Osteoblast (primary cell): ENCODE results near the gene SOX4. TPM values are rescaled to one million over a fixed set of nuclear protein-coding genes. Genes with fewer than 3 reads are reported as not detected.
A peak's percentile ranks its signal among the peaks of the same experiment; 100 is the strongest.

Source experiments
- DNase-seq: peaks from one replicate; pipeline ENCODE4 v3.0.0; 2011; ENCODE audit warnings: low spot score, mixed read lengths; ENCODE audit not compliant: insufficient read length; ENCODE audit errors: missing footprints
- H2AFZ ChIP-seq: 2 replicates; pipeline ENCODE4 v1.6.0; 2011; ENCODE audit warnings: mild to moderate bottlenecking, low read length
- H3K27ac ChIP-seq: 2 replicates; pipeline ENCODE4 v1.5.1; 2011; ENCODE audit warnings: mild to moderate bottlenecking, low read depth, low read length, moderate library complexity
- H3K27me3 ChIP-seq: 2 replicates; pipeline ENCODE4 v1.6.0; 2012; ENCODE audit warnings: mild to moderate bottlenecking, control low read depth, inconsistent platforms, low read length, moderate library complexity; ENCODE audit not compliant: insufficient read depth
- H3K36me3 ChIP-seq: 2 replicates; pipeline ENCODE4 v1.5.1; 2011; ENCODE audit warnings: mild to moderate bottlenecking, low read length, control low read depth, moderate library complexity; ENCODE audit not compliant: insufficient read depth
- H3K4me1 ChIP-seq: 2 replicates; pipeline ENCODE4 v1.5.1; 2011; ENCODE audit warnings: mild to moderate bottlenecking, low read length, control low read depth, moderate library complexity; ENCODE audit not compliant: insufficient read depth
- H3K4me2 ChIP-seq: 2 replicates; pipeline ENCODE4 v1.6.0; 2011; ENCODE audit warnings: mild to moderate bottlenecking, low read length; ENCODE audit not compliant: insufficient read depth
- H3K4me3 ChIP-seq: fragments of 200-600 bp; sonication (generic); 3 replicates; pipeline ENCODE4 v1.5.1; 2012; ENCODE audit warnings: mild to moderate bottlenecking, low read length, inconsistent platforms; ENCODE audit not compliant: insufficient read depth
- H3K79me2 ChIP-seq: 2 replicates; pipeline ENCODE4 v1.6.0; 2012; ENCODE audit warnings: mild to moderate bottlenecking, low read length, control low read depth, inconsistent platforms; ENCODE audit not compliant: insufficient read depth
- H3K9me3 ChIP-seq: 2 replicates; pipeline ENCODE4 v1.5.1; 2011; ENCODE audit warnings: low read depth, low read length, control low read depth
- H4K20me1 ChIP-seq: 2 replicates; pipeline ENCODE4 v1.6.0; 2012; ENCODE audit warnings: mild to moderate bottlenecking, low read length, control low read depth; ENCODE audit not compliant: insufficient read depth
- total RNA-seq: library from RNA; depleted of rRNA; stranded (reverse); fragments of >200 nt; gene quantifications from 2 replicates; pipeline ENCODE4 v1.2.3, GENCODE V29; 2012
- TF ChIP-seq, protein P1 (sequence below): IDR thresholded peaks from 2 replicates; pipeline ENCODE4 v1.5.1; 2011; ENCODE audit warnings: mild to moderate bottlenecking, low read depth, low read length, moderate library complexity; ENCODE audit errors: extremely low read depth

Gene SOX4
- total RNA-seq, 1 donor, result 81.1 TPM

DNA sequence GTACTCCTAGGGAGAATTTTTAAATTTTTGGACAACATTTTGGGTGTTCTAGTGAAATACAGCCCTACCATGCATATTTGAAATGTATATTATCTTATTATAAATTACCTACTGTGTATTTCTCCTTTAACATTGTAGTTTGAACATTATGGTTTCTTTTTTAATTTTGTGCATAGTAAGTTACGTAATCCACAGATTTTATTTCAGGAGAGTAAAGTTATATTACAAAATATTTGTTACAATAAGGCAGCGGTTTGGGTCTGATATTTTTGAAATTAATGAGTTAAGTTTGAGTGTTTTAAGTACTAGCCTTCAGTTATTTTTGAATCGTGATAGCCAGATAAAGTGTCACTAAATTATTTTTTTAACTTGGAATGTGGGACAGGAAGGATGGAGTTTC lies 7.3 kb upstream of the SOX4 start:
- Histone ChIP-seq H3K4me1 (peaks cover 5% of the 10 kb centered on the region), H3K27ac (no peak overlapping the region), H3K27me3 (no peaks in the 10 kb centered on the region), H3K4me3 (no peak overlapping the region), H3K4me2 (peak overlapping the region; percentile 95), H2AFZ (no peak overlapping the region), H4K20me1 (no peaks in the 10 kb centered on the region), H3K79me2 (no peaks in the 10 kb centered on the region), H3K36me3 (no peaks in the 10 kb centered on the region), H3K9me3 (no peaks in the 10 kb centered on the region)
- no peak for DNase-seq
- TF ChIP-seq, protein P1, sequence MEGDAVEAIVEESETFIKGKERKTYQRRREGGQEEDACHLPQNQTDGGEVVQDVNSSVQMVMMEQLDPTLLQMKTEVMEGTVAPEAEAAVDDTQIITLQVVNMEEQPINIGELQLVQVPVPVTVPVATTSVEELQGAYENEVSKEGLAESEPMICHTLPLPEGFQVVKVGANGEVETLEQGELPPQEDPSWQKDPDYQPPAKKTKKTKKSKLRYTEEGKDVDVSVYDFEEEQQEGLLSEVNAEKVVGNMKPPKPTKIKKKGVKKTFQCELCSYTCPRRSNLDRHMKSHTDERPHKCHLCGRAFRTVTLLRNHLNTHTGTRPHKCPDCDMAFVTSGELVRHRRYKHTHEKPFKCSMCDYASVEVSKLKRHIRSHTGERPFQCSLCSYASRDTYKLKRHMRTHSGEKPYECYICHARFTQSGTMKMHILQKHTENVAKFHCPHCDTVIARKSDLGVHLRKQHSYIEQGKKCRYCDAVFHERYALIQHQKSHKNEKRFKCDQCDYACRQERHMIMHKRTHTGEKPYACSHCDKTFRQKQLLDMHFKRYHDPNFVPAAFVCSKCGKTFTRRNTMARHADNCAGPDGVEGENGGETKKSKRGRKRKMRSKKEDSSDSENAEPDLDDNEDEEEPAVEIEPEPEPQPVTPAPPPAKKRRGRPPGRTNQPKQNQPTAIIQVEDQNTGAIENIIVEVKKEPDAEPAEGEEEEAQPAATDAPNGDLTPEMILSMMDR, result no peak

DNA sequence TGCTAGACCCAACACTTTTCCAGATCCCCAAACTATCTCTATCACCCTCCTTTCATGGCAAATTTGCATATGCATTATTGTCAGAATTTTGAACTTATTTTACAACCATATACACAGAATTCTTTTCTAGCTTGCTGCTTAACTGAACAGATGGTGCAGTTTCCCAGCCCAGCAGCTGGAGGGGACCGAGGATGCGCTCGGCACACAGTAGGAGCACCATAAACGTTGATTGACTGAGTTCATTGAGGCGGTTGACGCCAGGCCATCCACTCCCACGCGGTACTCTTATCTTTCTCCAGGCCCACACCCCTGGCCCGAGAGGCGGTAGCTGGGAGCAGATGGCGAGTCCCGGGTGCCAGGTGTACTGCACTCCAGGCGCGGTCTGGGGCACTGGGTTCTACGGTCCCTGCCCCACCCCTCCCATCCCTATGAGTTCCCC lies 6.8 kb upstream of the SOX4 start:
- Histone ChIP-seq H3K27ac (no peak overlapping the region), H3K4me2 (peak overlapping the region; percentile 95), H3K79me2 (no peaks in the 10 kb centered on the region), H3K4me3 (peak overlapping the region; percentile 87), H3K27me3 (no peaks in the 10 kb centered on the region), H3K4me1 (peaks cover 5% of the 10 kb centered on the region), H3K9me3 (no peaks in the 10 kb centered on the region), H2AFZ (peak overlapping the region; percentile 98), H3K36me3 (no peaks in the 10 kb centered on the region), H4K20me1 (no peaks in the 10 kb centered on the region)
- TF ChIP-seq, protein P1, result no peak
- DNase-seq, result no peak

DNA sequence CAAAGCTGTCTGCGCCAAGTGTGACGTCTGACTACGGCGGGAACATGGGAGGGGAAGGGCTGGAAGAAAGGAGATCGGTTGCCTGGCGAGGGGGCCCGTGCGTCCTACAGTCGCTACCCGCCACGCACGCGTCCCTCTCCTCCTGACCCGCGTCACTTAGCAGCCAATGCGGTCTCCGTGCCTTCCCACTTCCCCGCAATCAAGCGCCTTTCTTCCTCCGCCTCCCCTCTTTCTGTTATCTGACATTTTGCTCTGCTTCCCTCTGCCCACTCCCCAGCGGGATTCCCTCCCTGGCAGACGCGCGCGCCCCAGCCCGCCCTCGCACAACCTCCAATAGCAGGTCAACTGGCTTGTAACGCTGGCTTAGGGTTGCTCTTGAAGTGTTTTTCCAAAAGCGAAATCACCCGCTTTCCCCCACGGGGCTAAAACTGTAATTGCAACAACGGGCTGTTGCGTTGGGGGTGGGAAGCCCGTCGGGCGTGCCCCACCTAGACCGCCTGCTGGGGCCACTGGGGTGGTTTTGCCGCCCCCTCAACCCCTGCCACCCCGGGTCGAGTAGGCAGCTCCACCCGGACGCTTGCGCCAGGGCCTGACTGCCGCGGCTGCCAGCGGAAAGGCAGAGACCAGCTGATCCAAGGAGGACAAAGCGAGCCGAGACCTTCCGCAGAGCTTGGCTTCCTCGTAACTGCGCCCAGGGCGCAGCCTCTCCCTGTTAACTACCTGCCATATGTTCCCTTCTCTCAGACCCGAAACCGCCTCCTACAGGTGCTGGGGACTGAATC lies 6.2 kb upstream of the SOX4 start:
- DNase-seq, result peak; percentile 86
- Histone ChIP-seq H3K4me3 (peak overlapping the region; percentile 87), H3K9me3 (no peaks in the 10 kb centered on the region), H3K4me2 (peak overlapping the region; percentile 95), H2AFZ (peak overlapping the region; percentile 98), H3K27ac (peak overlapping the region; percentile 85), H3K36me3 (no peaks in the 10 kb centered on the region), H3K4me1 (peaks cover 5% of the 10 kb centered on the region), H3K79me2 (peaks cover 1% of the 10 kb centered on the region), H3K27me3 (peaks cover 1% of the 10 kb centered on the region), H4K20me1 (no peaks in the 10 kb centered on the region)
- TF ChIP-seq, protein P1, result peak; percentile 17

DNA sequence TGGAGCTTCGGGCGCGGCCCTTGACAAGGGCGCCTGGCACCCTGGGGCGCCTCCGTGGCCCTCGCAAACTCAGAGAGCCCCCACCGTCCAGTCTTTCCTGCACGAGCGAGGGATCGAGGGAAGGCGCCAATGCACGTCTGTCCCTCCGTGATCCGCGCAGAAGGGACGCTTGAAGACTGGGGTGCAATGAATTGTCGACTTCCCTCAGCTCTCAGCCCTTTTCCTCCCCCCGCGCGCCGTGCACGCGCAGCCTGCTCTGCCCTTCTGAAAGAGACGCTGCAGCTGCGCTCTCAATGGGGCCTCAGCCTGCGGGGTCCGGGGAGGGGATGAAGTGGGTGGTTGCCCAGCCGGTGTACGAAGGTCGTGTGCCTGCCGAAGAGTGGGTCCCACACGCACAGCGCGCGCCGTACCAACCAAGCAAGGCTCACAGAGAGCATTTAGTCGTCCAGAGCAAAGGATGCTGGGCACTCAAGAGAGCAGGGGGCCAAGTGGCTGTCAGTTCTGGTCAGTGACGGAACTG lies 5.5 kb upstream of the SOX4 start:
- Histone ChIP-seq H3K4me3 (peak overlapping the region; percentile 87), H4K20me1 (no peaks in the 10 kb centered on the region), H3K27ac (peak overlapping the region; percentile 85), H3K79me2 (peaks cover 3% of the 10 kb centered on the region), H3K4me2 (peak overlapping the region; percentile 95), H3K4me1 (peaks cover 11% of the 10 kb centered on the region), H2AFZ (peak overlapping the region; percentile 98), H3K9me3 (no peaks in the 10 kb centered on the region), H3K36me3 (no peaks in the 10 kb centered on the region), H3K27me3 (peaks cover 3% of the 10 kb centered on the region)
- DNase-seq, result peak; percentile 83
- TF ChIP-seq, protein P1, result no peak
